Endothelial cell of umbilical vein (primary cell): Measurements from ENCODE around the gene SFSWAP. TPM values are rescaled to one million over a fixed set of nuclear protein-coding genes. Genes with fewer than 3 reads are reported as not detected.

ENCODE experiments used
- BruUV-seq: library from RNA; stranded (reverse); fragments of 400-500 nt; replicated peaks from 2 replicates; lab custom pipeline; 2021; lab: Mats Ljungman, UMichigan
- CTCF ChIA-PET: fragments of 300-600, 350-600 bp; sonication (Branson Sonifier 250); formaldehyde crosslinking; loops from one replicate; lab custom pipeline; 2021; ENCODE audit warnings: antibody characterized with exemption, inconsistent platforms; lab: Charles Lee
- POLR2A ChIA-PET: fragments of 300-600, 350-600 bp; sonication (Branson Sonifier 250); formaldehyde crosslinking; loops from one replicate; lab custom pipeline; 2021; ENCODE audit warnings: antibody characterized with exemption, inconsistent platforms; lab: Charles Lee
- DNase-seq: peaks from one replicate; pipeline ENCODE4 v3.0.0-alpha.2; 2011; ENCODE audit warnings: low read depth, low spot score
- FAIRE-seq: peaks from 2 replicates; lab custom pipeline; 2011; peaks lifted over from hg19 to GRCh38; lab: Jason Lieb, UNC
- H2AFZ ChIP-seq: 2 replicates; pipeline ENCODE4 v1.6.0; 2012; ENCODE audit warnings: low read depth, low read length, control low read depth, inconsistent platforms
- H3K27ac ChIP-seq: 2 replicates; pipeline ENCODE4 v1.5.1; 2011; ENCODE audit warnings: low read depth, mild to moderate bottlenecking, control low read depth, low read length, moderate library complexity; ENCODE audit not compliant: insufficient read depth
- H3K27me3 ChIP-seq, 2 experiments: 2 replicates each; pipeline versions ENCODE4 v1.6.0 to v1.6.1; 2011; ENCODE audit warnings: low read length in 2 of 2, mixed read lengths in 1 of 2; ENCODE audit not compliant: control insufficient read depth in 2 of 2, insufficient read depth in 2 of 2
- H3K36me3 ChIP-seq, 2 experiments: 2 replicates in 1 of 2; 3 replicates in 1 of 2; pipeline ENCODE4 v1.5.1; 2011; ENCODE audit warnings: low read length in 2 of 2, mild to moderate bottlenecking in 1 of 2, moderate library complexity in 1 of 2; ENCODE audit not compliant: control insufficient read depth in 2 of 2, insufficient read depth in 2 of 2; ENCODE audit errors: extremely low read depth in 1 of 2
- H3K4me1 ChIP-seq: 3 replicates; pipeline ENCODE4 v1.5.1; 2011; ENCODE audit warnings: mild to moderate bottlenecking, low read length; ENCODE audit not compliant: control insufficient read depth, insufficient read depth; ENCODE audit errors: extremely low read depth
- H3K4me2 ChIP-seq: 2 replicates; pipeline ENCODE4 v1.6.1; 2011; ENCODE audit warnings: low read length, control low read depth, mixed read lengths; ENCODE audit not compliant: insufficient read depth
- H3K4me3 ChIP-seq, 3 experiments: fragments of 200-600 bp in 1 of 3; sonication (generic), shearing (Covaris generic) in 1 of 3; replicated peaks in 1 of 3; 2 replicates each; pipeline ENCODE4 v1.5.1; 2011 to 2016; ENCODE audit warnings: control low read depth in 3 of 3, low read length in 3 of 3, mild to moderate bottlenecking in 2 of 3, inconsistent platforms in 1 of 3, low read depth in 1 of 3, moderate library complexity in 1 of 3; ENCODE audit not compliant: insufficient read depth in 1 of 3
- H3K79me2 ChIP-seq: 2 replicates; pipeline ENCODE4 v1.6.0; 2012; ENCODE audit warnings: low read length, inconsistent platforms; ENCODE audit not compliant: control insufficient read depth, insufficient read depth
- H3K9ac ChIP-seq: replicated peaks from 2 replicates; pipeline ENCODE3; 2011; ENCODE audit warnings: low read length, control low read depth; ENCODE audit not compliant: insufficient read depth; ENCODE audit errors: extremely low read depth
- H3K9me1 ChIP-seq: replicated peaks from 3 replicates; pipeline ENCODE4 v1.6.0; 2011; ENCODE audit warnings: mild to moderate bottlenecking, low read length; ENCODE audit not compliant: control insufficient read depth, insufficient read depth; ENCODE audit errors: extremely low read depth
- H3K9me3 ChIP-seq: replicated peaks from 2 replicates; pipeline ENCODE4 v1.5.1; 2012; ENCODE audit warnings: low read length, inconsistent platforms; ENCODE audit not compliant: control insufficient read depth, insufficient read depth
- H4K20me1 ChIP-seq: replicated peaks from 2 replicates; pipeline ENCODE3; 2011; ENCODE audit warnings: mild to moderate bottlenecking, low read length; ENCODE audit not compliant: control insufficient read depth, insufficient read depth; ENCODE audit errors: extremely low read depth
- CTCF ChIP-seq, 2 donors: IDR thresholded peaks; 1 replicate in 1 of 2; 2 replicates in 1 of 2; pipeline ENCODE4 v1.5.1; 2011; ENCODE audit warnings: low read length in 2 of 2, mild to moderate bottlenecking in 2 of 2, moderate library complexity in 2 of 2, control low read depth in 1 of 2, inconsistent platforms in 1 of 2, low read depth in 1 of 2; ENCODE audit not compliant: insufficient read depth in 1 of 2; ENCODE audit errors: extremely low read depth in 1 of 2
- EZH2 ChIP-seq: IDR thresholded peaks from 2 replicates; pipeline ENCODE4 v1.6.1; 2012; ENCODE audit warnings: borderline replicate concordance, low read depth, mild to moderate bottlenecking, moderate library complexity, low read length, inconsistent platforms; ENCODE audit not compliant: severe bottlenecking
- FOS ChIP-seq: IDR thresholded peaks from 2 replicates; pipeline ENCODE4 v1.6.1; 2011; ENCODE audit warnings: mild to moderate bottlenecking, low read length, moderate library complexity, borderline replicate concordance; ENCODE audit not compliant: insufficient read depth
- GATA2 ChIP-seq: IDR thresholded peaks from 2 replicates; pipeline ENCODE4 v1.7.0; 2011; ENCODE audit warnings: low read depth, mild to moderate bottlenecking, moderate library complexity, mixed read lengths, low read length; ENCODE audit not compliant: insufficient read length, insufficient read depth
- JUN ChIP-seq: IDR thresholded peaks from 2 replicates; pipeline ENCODE4 v1.6.1; 2011; ENCODE audit warnings: borderline replicate concordance, low read depth; ENCODE audit not compliant: insufficient read length, insufficient read depth
- MAX ChIP-seq: IDR thresholded peaks from 2 replicates; pipeline ENCODE4 v1.6.1; 2011; ENCODE audit not compliant: insufficient read depth, insufficient read length
- MYC ChIP-seq: IDR thresholded peaks from one replicate; pipeline ENCODE4 v1.6.1; 2011; ENCODE audit warnings: mild to moderate bottlenecking, low read depth, low read length
- POLR2A ChIP-seq: IDR thresholded peaks from 2 replicates; pipeline ENCODE4 v1.6.1; 2012; ENCODE audit warnings: low read depth, mild to moderate bottlenecking, control low read depth, low read length
- POLR2AphosphoS5 ChIP-seq: IDR thresholded peaks from 2 replicates; pipeline ENCODE4 v1.6.1; 2012; ENCODE audit warnings: low read depth, mild to moderate bottlenecking, control low read depth, low read length, moderate library complexity; ENCODE audit not compliant: insufficient read depth
- dilution Hi-C: fragments of 300-500 bp; cut with MboI; formaldehyde crosslinking; loops from one replicate; pipeline ENCODE4 v1.15.0; 2019; ENCODE audit warnings: low sequenced_read_pairs; ENCODE audit not compliant: extremely low pct_ligation_motif_present
- intact Hi-C: fragments of 100-400 bp; cut with micrococcal nuclease; formaldehyde crosslinking; loops from one replicate; pipeline ENCODE4 v1.10.0; 2022
- polyA plus RNA-seq, 4 experiments: library from polyadenylated mRNA; depleted of rRNA in 3 of 4; stranded (reverse) in 3 of 4; unstranded in 1 of 4; fragments of >200 nt; gene quantifications; 2 replicates each; pipeline versions ENCODE4 v1.2.1 to v1.2.3, GENCODE V29; 2011 to 2012; ENCODE audit warnings: missing spikeins in 1 of 4
- total RNA-seq: library from RNA; stranded (reverse); gene quantifications from 2 replicates; pipeline ENCODE4 v1.2.3, GENCODE V29; 2021

Gene SFSWAP
- total and polyA plus RNA-seq, 2 donors (not counting 3 experiments of a cell fraction or from before 2014, with no cell fraction given): 38.1 to 53.3 TPM

DNA sequence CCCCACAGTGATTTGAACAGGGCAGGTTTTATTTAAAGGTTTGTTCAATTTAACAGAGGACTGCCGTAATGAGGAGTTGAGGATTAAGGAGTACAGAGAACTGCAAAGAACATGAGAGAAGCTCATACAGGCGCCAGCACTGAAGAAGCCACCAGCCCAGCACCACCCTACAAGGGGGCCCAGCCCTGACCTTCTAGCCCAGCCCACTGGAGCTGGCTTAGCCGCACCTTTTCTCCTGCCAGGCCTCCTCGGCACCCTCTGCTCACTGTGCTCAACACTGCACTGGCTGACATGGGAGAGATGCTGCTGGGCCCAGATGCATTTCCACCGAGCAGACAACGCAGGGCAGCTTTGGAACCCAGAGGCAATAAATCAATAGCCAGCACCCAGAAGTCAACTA lies 36.5 kb upstream of the SFSWAP start:
- no peak for TF ChIP-seq POLR2A
- TF ChIP-seq CTCF (IDR thresholded peaks at IDR 0.05; ENCODE audit: extremely low read depth in 1 of 2, insufficient read depth in 1 of 2, low read depth in 1 of 2, low read length in 2 of 2): no peak
- TF ChIP-seq JUN: no peak
- TF ChIP-seq FOS: no peak
- no peak for TF ChIP-seq EZH2
- TF ChIP-seq GATA2: no peak
- TF ChIP-seq MAX: no peak
- no peak for TF ChIP-seq MYC
- TF ChIP-seq POLR2AphosphoS5: no peak
- BruUV-seq: no TSS peak
- ChIA-PET POLR2A (no interaction called here), CTCF (no interaction called here)
- DNase-seq (no peak), FAIRE-seq (no peak)
- H3K9me3 ChIP-seq: no peaks in the 10 kb centered on the region
- no peak overlapping the region for H3K4me2 ChIP-seq
- no peak overlapping the region for H2AFZ ChIP-seq
- no peak overlapping the region for H3K4me3 ChIP-seq
- no peak overlapping the region for H3K27ac ChIP-seq
- H3K9ac ChIP-seq: no peak overlapping the region
- no peaks in the 10 kb centered on the region for H3K4me1 ChIP-seq
- H3K79me2 ChIP-seq: no peaks in the 10 kb centered on the region
- no peaks in the 10 kb centered on the region for H4K20me1 ChIP-seq
- H3K9me1 ChIP-seq: no peaks in the 10 kb centered on the region
- intact Hi-C loops (no loop called here), dilution Hi-C loops (no loop called here)
- H3K36me3 ChIP-seq: no peaks in the 10 kb centered on the region
- no peaks in the 10 kb centered on the region for H3K27me3 ChIP-seq
